CD4-positive, alpha-beta memory T cell (primary cell): Measurements from ENCODE around the gene GNPTAB. TPM values are rescaled to one million over a fixed set of nuclear protein-coding genes. Genes with fewer than 3 reads are reported as not detected.
"Not testable (repeated sequence)": the region's sequence is repeated elsewhere in the genome, so short reads cannot be mapped to it uniquely, and the experiment has no call there.

ENCODE experiments used
- CTCF ChIA-PET: fragments of 350-600 bp; sonication (Branson Sonifier 250); formaldehyde crosslinking; loops from one replicate; lab custom pipeline; 2021; ENCODE audit warnings: inconsistent platforms; ENCODE audit not compliant: partially characterized antibody; lab: Charles Lee
- POLR2A ChIA-PET: fragments of 350-600 bp; sonication (Branson Sonifier 250); formaldehyde crosslinking; loops from one replicate; lab custom pipeline; 2021; ENCODE audit not compliant: partially characterized antibody; lab: Charles Lee
- DNase-seq, 5 donors: peaks; one replicate each; pipeline versions ENCODE4 v3.0.0 to v3.0.0-alpha.2; 2020 to 2022; ENCODE audit warnings: mixed read lengths in 1 of 5
- H3K27ac ChIP-seq: one replicate; pipeline ENCODE4 v1.7.0; 2013; ENCODE audit warnings: low read depth, low read length
- H3K27me3 ChIP-seq: 2 replicates; pipeline ENCODE4 v1.7.0; 2013; ENCODE audit warnings: mild to moderate bottlenecking, low read length, moderate library complexity; ENCODE audit not compliant: insufficient read depth
- H3K36me3 ChIP-seq: 2 replicates; pipeline ENCODE4 v1.7.0; 2013; ENCODE audit warnings: mild to moderate bottlenecking, low read length, moderate library complexity; ENCODE audit not compliant: insufficient read depth
- H3K4me1 ChIP-seq: 2 replicates; pipeline ENCODE4 v1.7.0; 2013; ENCODE audit warnings: mild to moderate bottlenecking, low read length, moderate library complexity; ENCODE audit not compliant: insufficient read depth
- H3K4me3 ChIP-seq, 2 donors: one replicate each; pipeline ENCODE4 v1.7.0; 2013; ENCODE audit warnings: low read length in 2 of 2, mild to moderate bottlenecking in 1 of 2
- H3K9me3 ChIP-seq, 2 donors: one replicate each; pipeline ENCODE4 v1.7.0; 2013; ENCODE audit warnings: low read length in 2 of 2, control low read depth in 1 of 2; ENCODE audit not compliant: control insufficient read depth in 1 of 2
- H3K27ac Mint-ChIP-seq, 7 donors: one replicate each; pipeline ENCODE4 v1.8.0; 2020 to 2021; ENCODE audit warnings: mixed read lengths in 7 of 7, mild to moderate bottlenecking in 6 of 7, inconsistent platforms in 3 of 7, moderate library complexity in 3 of 7
- H3K27me3 Mint-ChIP-seq, 2 donors: one replicate each; pipeline ENCODE4 v1.8.0; 2020 to 2021; ENCODE audit warnings: mixed read lengths in 2 of 2
- H3K36me3 Mint-ChIP-seq, 2 donors: one replicate each; pipeline ENCODE4 v1.8.0; 2020 to 2021; ENCODE audit warnings: mixed read lengths in 2 of 2, inconsistent platforms in 1 of 2, mild to moderate bottlenecking in 1 of 2
- H3K4me1 Mint-ChIP-seq, 4 donors: one replicate each; pipeline ENCODE4 v1.8.0; 2020 to 2021; ENCODE audit warnings: mixed read lengths in 4 of 4, mild to moderate bottlenecking in 1 of 4
- H3K4me3 Mint-ChIP-seq, 8 donors: one replicate each; pipeline ENCODE4 v1.8.0; 2020 to 2021; ENCODE audit warnings: mixed read lengths in 8 of 8, mild to moderate bottlenecking in 7 of 8, moderate library complexity in 6 of 8, inconsistent platforms in 3 of 8
- H3K9me3 Mint-ChIP-seq, 8 donors: one replicate each; pipeline ENCODE4 v1.8.0; 2020 to 2021; ENCODE audit warnings: mixed read lengths in 8 of 8, mild to moderate bottlenecking in 5 of 8, inconsistent platforms in 3 of 8, moderate library complexity in 1 of 8
- intact Hi-C: fragments of 100-400 bp; cut with micrococcal nuclease; formaldehyde crosslinking; loops from one replicate; pipeline ENCODE4 v1.15.1; 2023
- polyA plus RNA-seq, 2 donors: library from polyadenylated mRNA; unstranded; fragments of 300-500 nt; fragmentation: Illumina TruSeq; gene quantifications; one replicate each; pipeline ENCODE4 v1.2.3, GENCODE V29; 2021
- total RNA-seq, 2 experiments: library from RNA; stranded (reverse); gene quantifications; one replicate each; pipeline ENCODE4 v1.2.3, GENCODE V29; 2021

The GNPTAB gene
- total and polyA plus RNA-seq, 4 experiments from 2014 or later: 15.3 to 42.8 (median 34.1) TPM

DNA sequence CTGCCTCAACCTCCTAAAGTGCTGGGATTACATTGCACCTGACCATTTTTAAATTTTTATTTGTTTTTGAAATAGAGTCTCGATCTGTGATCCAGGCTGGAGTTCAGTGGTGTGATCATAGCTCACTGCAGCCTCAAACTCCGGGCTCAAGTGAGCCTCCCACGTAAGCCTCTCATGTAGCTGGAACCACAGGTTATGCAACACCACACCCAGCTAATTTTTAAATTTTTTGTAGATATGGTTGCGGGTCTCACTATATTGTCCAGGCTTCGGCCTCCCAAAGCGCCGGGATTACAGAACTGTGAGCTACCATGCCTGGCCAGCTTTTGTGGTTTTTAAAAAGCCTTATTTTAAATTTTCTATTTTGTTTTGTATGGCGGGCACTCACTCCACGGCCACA is 44.4 kb upstream of the GNPTAB start:
- no peaks in the 10 kb centered on the region for H3K27me3 ChIP-seq
- no peak overlapping the region for H3K27ac ChIP-seq
- H3K9me3 Mint-ChIP-seq: peaks cover 0 to 3% (median 0%) of the 10 kb centered on the region in 8 donors
- CTCF ChIA-PET: interaction anchor here (1.0 to 2.0 kb wide), 6 partner anchors 9 to 102 kb away, joined by 3 to 8 read pairs (median 4); partner anchors contain the start of gene GNPTAB
- H3K27ac Mint-ChIP-seq: peak overlapping the region in 4 of 7 donors; percentile 15 to 77 (median 48)
- no peak for DNase-seq
- intact Hi-C loops: loop anchor here (5.0 kb wide), 1 partner anchor 178 kb away; the partner anchor contains the start of gene CHPT1
- peaks cover 7 to 13% (median 11%) of the 10 kb centered on the region in 4 donors for H3K4me1 Mint-ChIP-seq
- peaks cover 14% of the 10 kb centered on the region for H3K4me1 ChIP-seq
- H3K36me3 ChIP-seq: no peaks in the 10 kb centered on the region
- H3K9me3 ChIP-seq: no peaks in the 10 kb centered on the region
- POLR2A ChIA-PET: interaction anchor here (1.0 kb wide), 1 partner anchor 51 kb away, joined by 3 read pairs; no protein-coding TSS in a partner anchor
- peak overlapping the region in 3 of 8 donors; percentile 9 to 59 (median 28) for H3K4me3 Mint-ChIP-seq
- no peak overlapping the region for H3K4me3 ChIP-seq
- H3K27me3 Mint-ChIP-seq: no peaks in the 10 kb centered on the region
- H3K36me3 Mint-ChIP-seq: peaks cover 0 to 8% of the 10 kb centered on the region in 2 donors

GRCh38 chr12:101870925-101871324 is 40.2 kb upstream of the GNPTAB start:
- H3K9me3 Mint-ChIP-seq: peaks cover 0 to 7% (median 0%) of the 10 kb centered on the region in 8 donors
- H3K4me3 ChIP-seq: no peak overlapping the region
- H3K27me3 Mint-ChIP-seq: no peaks in the 10 kb centered on the region
- H3K36me3 ChIP-seq: no peaks in the 10 kb centered on the region
- no peak overlapping the region for H3K27ac Mint-ChIP-seq
- no peaks in the 10 kb centered on the region for H3K9me3 ChIP-seq
- no peak overlapping the region for H3K4me3 Mint-ChIP-seq
- no peak for DNase-seq
- H3K4me1 ChIP-seq: no peaks in the 10 kb centered on the region
- intact Hi-C loops: no loop called here
- H3K27me3 ChIP-seq: no peaks in the 10 kb centered on the region
- H3K27ac ChIP-seq: no peak overlapping the region
- H3K4me1 Mint-ChIP-seq: peaks cover 0 to 8% (median 2%) of the 10 kb centered on the region in 4 donors
- CTCF ChIA-PET: no interaction called here
- POLR2A ChIA-PET: no interaction called here
- H3K36me3 Mint-ChIP-seq: no peaks in the 10 kb centered on the region

DNA sequence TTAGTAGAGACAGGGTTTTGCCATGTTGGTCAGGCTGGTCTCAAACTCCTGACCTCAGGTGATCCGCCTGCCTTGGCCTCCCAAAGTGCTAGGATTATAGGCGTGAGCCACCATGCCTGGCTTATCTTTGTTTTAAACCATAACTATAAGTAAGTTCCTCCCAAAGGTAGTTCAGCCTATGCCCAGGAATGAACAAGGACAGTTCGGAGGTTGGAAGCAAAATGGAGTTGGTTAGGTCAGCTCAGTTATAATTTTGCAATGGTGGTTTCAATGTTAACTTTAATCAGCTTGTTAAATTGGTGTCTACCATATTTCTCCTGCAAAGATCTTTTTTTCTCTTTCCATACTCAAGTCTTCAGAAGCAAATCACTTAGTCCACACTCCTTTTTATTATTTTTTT is 36.9 kb upstream of the GNPTAB start:
- POLR2A ChIA-PET, DNase-seq, H3K36me3 ChIP-seq, H3K9me3 Mint-ChIP-seq, H3K27ac ChIP-seq, H3K36me3 Mint-ChIP-seq, H3K4me3 ChIP-seq, H3K9me3 ChIP-seq, H3K4me3 Mint-ChIP-seq, H3K27me3 Mint-ChIP-seq, intact Hi-C loops, H3K4me1 ChIP-seq, H3K27me3 ChIP-seq: not testable (repeated sequence)
- Mint-ChIP-seq H3K4me1 (peaks cover 0 to 11% (median 2%) of the 10 kb centered on the region in 4 donors), H3K27ac (peak overlapping the region in 1 of 7 donors; percentile 24)
- CTCF ChIA-PET: interaction anchor here (0.6 to 1.5 kb wide), 3 partner anchors 27 to 325 kb away, joined by 3 to 5 read pairs (median 3); no protein-coding TSS in a partner anchor

- CTCF ChIA-PET: interaction anchor here (0.6 to 1.0 kb wide), 2 partner anchors 8 to 325 kb away, joined by 3 to 5 read pairs; no protein-coding TSS in a partner anchor
- no peak overlapping the region for H3K4me3 ChIP-seq
- peaks cover 0 to 11% (median 2%) of the 10 kb centered on the region in 4 donors for H3K4me1 Mint-ChIP-seq
- intact Hi-C loops: no loop called here
- H3K27ac Mint-ChIP-seq: no peak overlapping the region
- H3K27me3 ChIP-seq: no peaks in the 10 kb centered on the region
- no peak for DNase-seq
- POLR2A ChIA-PET: no interaction called here
- H3K27ac ChIP-seq: no peak overlapping the region
- peaks cover 0 to 4% of the 10 kb centered on the region in 2 donors for H3K36me3 Mint-ChIP-seq
- no peaks in the 10 kb centered on the region for H3K9me3 ChIP-seq
- H3K9me3 Mint-ChIP-seq: peaks cover 0 to 8% (median 0%) of the 10 kb centered on the region in 8 donors
- no peaks in the 10 kb centered on the region for H3K4me1 ChIP-seq
- H3K36me3 ChIP-seq: no peaks in the 10 kb centered on the region
- H3K27me3 Mint-ChIP-seq: no peaks in the 10 kb centered on the region
- no peak overlapping the region for H3K4me3 Mint-ChIP-seq
Observed at GRCh38 chr12:101866615-101867373, 36.0 kb upstream of the GNPTAB start.

DNA sequence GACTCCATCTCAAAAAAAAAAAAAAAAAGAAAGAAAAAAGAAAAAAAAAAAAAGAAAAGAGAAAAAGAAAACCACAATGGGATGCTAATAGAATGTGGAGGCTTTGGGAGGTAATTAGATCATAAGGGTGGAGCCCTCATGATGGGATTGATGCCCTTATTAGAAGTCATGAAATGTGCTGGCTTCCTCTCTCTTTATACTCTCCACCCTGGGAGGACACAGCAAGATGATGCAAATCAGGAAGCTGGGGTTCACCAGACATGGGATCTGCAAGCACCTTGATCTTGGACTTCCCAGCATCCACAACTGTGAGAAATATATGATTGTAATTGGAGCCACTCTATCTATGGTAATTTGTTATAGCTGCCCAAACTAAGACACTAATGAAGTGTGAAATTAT is 33.2 kb upstream of the GNPTAB start:
- DNase-seq: no peak
- ChIA-PET CTCF (interaction anchor here (1.3 to 1.7 kb wide), 2 partner anchors 21 to 24 kb away, joined by 3 to 5 read pairs; no protein-coding TSS in a partner anchor), POLR2A (no interaction called here)
- Mint-ChIP-seq H3K4me3 (no peak overlapping the region), H3K9me3 (peaks cover 0 to 8% (median 0%) of the 10 kb centered on the region in 8 donors), H3K36me3 (peaks cover 0 to 4% of the 10 kb centered on the region in 2 donors), H3K27ac (no peak overlapping the region), H3K27me3 (no peaks in the 10 kb centered on the region), H3K4me1 (peaks cover 0 to 11% (median 2%) of the 10 kb centered on the region in 4 donors)
- no peaks in the 10 kb centered on the region for H3K4me1 ChIP-seq
- no peak overlapping the region for H3K4me3 ChIP-seq
- H3K9me3 ChIP-seq: no peaks in the 10 kb centered on the region
- intact Hi-C loops: no loop called here
- H3K36me3 ChIP-seq: no peaks in the 10 kb centered on the region
- no peaks in the 10 kb centered on the region for H3K27me3 ChIP-seq
- H3K27ac ChIP-seq: no peak overlapping the region

- no peak for DNase-seq
- POLR2A ChIA-PET: no interaction called here
- Histone ChIP-seq H3K4me3 (no peak overlapping the region), H3K4me1 (no peaks in the 10 kb centered on the region), H3K9me3 (no peaks in the 10 kb centered on the region), H3K27ac (no peak overlapping the region), H3K27me3 (no peaks in the 10 kb centered on the region), H3K36me3 (no peaks in the 10 kb centered on the region)
- Mint-ChIP-seq H3K27me3 (no peaks in the 10 kb centered on the region), H3K9me3 (peaks cover 0 to 8% (median 0%) of the 10 kb centered on the region in 8 donors), H3K4me1 (peaks cover 0 to 11% (median 2%) of the 10 kb centered on the region in 4 donors), H3K27ac (no peak overlapping the region), H3K36me3 (peaks cover 0 to 4% of the 10 kb centered on the region in 2 donors), H3K4me3 (no peak overlapping the region)
- CTCF ChIA-PET: no interaction called here
- intact Hi-C loops: no loop called here
Observed at GRCh38 chr12:101862245-101862644, 31.5 kb upstream of the GNPTAB start.

GRCh38 chr12:101861688-101862087 is 30.9 kb upstream of the GNPTAB start:
- H3K4me1 ChIP-seq, H3K9me3 Mint-ChIP-seq, H3K36me3 Mint-ChIP-seq, H3K27ac Mint-ChIP-seq, POLR2A ChIA-PET, H3K27me3 ChIP-seq, H3K4me3 ChIP-seq, H3K27ac ChIP-seq, H3K9me3 ChIP-seq, intact Hi-C loops, DNase-seq, H3K27me3 Mint-ChIP-seq, CTCF ChIA-PET, H3K4me3 Mint-ChIP-seq, H3K36me3 ChIP-seq: not testable (repeated sequence)
- peaks cover 0 to 11% (median 2%) of the 10 kb centered on the region in 4 donors for H3K4me1 Mint-ChIP-seq
